GM12865 (cell line): ENCODE data around the gene LGR6.

ENCODE experiments used
- DNase-seq: peaks from one replicate; pipeline ENCODE4 v3.0.0; 2010; ENCODE audit warnings: low read depth
- H3K4me3 ChIP-seq: 2 replicates; pipeline ENCODE4 v1.5.1; 2011; ENCODE audit warnings: mild to moderate bottlenecking, low read depth, low read length, control low read depth
- TF ChIP-seq, protein P1 (sequence below): IDR thresholded peaks from 2 replicates; pipeline ENCODE4 v1.5.1; 2011; ENCODE audit warnings: low read length, control low read depth, low read depth, inconsistent platforms; ENCODE audit not compliant: insufficient read depth; ENCODE audit errors: missing control alignments

LGR6 gene

DNA sequence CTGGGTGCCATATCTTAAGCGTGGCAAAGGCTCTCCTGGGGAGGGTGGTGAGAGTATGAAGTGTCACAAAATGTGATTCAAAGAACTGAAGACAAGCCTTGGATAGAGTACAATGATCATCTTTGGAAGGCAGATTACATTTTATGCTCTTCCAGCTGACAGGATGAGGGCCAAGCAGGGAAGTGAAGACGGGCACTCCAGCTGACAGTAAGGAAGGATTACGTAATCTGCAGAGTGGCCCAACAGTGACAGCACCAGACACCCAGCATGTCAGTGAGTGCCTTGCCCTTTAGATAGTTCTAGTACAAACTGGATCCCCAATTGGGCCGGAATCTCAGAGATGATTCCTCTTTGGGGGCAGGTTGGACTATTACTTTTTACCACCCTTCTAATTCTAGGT is 95.4 kb downstream of the LGR6 start:
- no peak overlapping the region for H3K4me3 ChIP-seq
- no peak for DNase-seq
- TF ChIP-seq, protein P1, sequence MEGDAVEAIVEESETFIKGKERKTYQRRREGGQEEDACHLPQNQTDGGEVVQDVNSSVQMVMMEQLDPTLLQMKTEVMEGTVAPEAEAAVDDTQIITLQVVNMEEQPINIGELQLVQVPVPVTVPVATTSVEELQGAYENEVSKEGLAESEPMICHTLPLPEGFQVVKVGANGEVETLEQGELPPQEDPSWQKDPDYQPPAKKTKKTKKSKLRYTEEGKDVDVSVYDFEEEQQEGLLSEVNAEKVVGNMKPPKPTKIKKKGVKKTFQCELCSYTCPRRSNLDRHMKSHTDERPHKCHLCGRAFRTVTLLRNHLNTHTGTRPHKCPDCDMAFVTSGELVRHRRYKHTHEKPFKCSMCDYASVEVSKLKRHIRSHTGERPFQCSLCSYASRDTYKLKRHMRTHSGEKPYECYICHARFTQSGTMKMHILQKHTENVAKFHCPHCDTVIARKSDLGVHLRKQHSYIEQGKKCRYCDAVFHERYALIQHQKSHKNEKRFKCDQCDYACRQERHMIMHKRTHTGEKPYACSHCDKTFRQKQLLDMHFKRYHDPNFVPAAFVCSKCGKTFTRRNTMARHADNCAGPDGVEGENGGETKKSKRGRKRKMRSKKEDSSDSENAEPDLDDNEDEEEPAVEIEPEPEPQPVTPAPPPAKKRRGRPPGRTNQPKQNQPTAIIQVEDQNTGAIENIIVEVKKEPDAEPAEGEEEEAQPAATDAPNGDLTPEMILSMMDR, result no peak

- no peak overlapping the region for H3K4me3 ChIP-seq
Observed at GRCh38 chr1:202291001-202291400, 97.4 kb downstream of the LGR6 start.

DNA sequence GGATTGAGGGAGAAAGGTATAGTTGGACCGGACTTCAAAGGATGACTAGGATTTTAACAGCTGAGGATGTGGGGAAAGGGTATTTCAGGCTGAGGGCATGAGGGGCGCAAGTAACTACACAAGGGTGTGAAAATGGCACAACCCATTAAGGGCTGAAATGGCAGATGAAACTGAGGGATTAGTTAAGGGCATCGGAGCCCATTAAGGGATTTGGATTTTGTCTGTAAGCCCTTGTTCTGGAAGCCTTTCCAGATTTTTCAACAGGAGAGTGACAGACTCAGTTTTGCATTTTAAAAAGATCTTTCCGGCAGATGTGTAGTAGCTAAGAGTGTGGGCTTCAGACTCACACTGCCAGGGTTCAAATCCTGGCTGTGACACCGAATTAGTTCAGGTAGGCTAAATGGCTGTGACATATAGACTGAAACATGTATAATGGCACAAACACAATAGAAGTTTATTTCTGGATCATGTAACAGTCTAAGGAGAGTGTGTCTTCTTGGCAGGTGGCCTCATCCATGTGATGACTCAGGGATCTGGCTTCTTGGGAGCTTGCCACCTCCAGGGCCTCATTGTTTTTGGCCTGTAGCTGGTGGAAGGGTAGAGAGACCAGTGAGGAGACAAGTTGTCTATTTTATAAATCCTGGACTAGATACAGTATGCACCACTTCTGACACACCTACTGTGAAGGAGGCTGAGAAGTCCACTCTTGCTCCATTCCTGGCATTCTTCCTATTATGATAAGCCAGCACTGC is 98.5 kb downstream of the LGR6 start:
- DNase-seq, result no peak
- no peak overlapping the region for H3K4me3 ChIP-seq

More at GRCh38 chr1:202291001-202291400, 97.4 kb downstream of the LGR6 start:
- TF ChIP-seq, protein P1, result no peak
- no peak for DNase-seq

GRCh38 chr1:202292773-202293172 is 99.2 kb downstream of the LGR6 start:
- H3K4me3 ChIP-seq, result no peak overlapping the region
- TF ChIP-seq, protein P1, result no peak
- no peak for DNase-seq

More for the DNA sequence above, 98.5 kb downstream of the LGR6 start:
- TF ChIP-seq, protein P1, result no peak

DNA sequence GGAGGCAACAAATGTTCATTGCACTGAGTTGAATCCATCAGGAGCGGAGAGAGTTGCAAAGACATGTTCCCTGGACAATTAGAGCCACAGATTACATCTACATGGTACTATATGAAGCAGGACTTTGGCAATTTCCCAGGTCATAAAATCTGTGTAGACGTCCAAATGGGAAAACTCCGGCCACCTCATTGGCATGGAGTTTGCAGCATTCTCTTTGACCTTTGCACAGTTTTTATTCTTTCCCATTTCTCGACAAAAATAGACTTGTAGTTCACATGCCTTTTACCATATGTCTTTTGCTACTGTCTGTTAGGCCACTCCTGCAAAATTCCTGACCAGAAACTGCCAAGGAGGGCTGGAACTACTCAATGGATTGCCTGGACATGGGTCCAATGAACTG is 100.0 kb downstream of the LGR6 start:
- TF ChIP-seq, protein P1, result no peak
- DNase-seq, result no peak
- no peak overlapping the region for H3K4me3 ChIP-seq

- no peak for DNase-seq
- TF ChIP-seq, protein P1, result no peak
- no peak overlapping the region for H3K4me3 ChIP-seq
Observed at GRCh38 chr1:202302166-202302565, 108.6 kb downstream of the LGR6 start.

- no peak for DNase-seq
- TF ChIP-seq, protein P1, result no peak
- H3K4me3 ChIP-seq, result no peak overlapping the region
Observed at GRCh38 chr1:202304375-202304774, 110.8 kb downstream of the LGR6 start.
